Measurements from ENCODE around the gene DAP.

Gene DAP

DNA sequence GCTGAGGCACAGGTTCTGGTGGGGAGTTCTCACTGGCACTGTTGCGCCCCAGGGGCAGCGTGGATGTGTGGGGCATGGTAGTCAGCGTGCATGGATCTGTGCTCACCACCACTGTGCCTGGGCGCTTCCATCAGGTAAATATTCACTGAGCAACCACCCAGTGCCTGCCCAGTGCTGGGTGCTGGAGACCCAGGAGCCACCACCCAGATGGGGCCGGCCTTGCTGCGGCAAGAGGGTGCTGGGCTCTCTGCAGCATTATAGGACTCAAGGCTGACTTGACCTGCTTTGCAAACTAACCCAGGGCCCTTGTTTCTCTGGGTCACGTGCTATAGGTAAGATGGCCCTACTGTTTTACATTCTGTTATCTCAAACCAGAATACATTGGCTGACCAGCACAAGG is 60.5 kb downstream of the DAP start:
- no peaks in the 10 kb centered on the region for H3K9me3 ChIP-seq (ENCODE audit: insufficient read depth, low read length)
- 0 out of 2 replicates have a peak, but pooled peaks cover 6% of the 10 kb centered on the region for H3K79me2 ChIP-seq (ENCODE audit: insufficient read depth, low read length)
- H4K20me1 ChIP-seq (ENCODE audit: low read depth, low read length): no peaks in the 10 kb centered on the region; the same call in 1 of the 2 replicates
- peak overlapping the region; percentile 78 for H3K27ac ChIP-seq (ENCODE audit: low read depth, low read length)
- H3K27me3 ChIP-seq (ENCODE audit: low read length): no peaks in the 10 kb centered on the region
- H3K36me3 ChIP-seq (ENCODE audit: low read length): no peaks in the 10 kb centered on the region
- no peaks in the 10 kb centered on the region for H3K9me2 ChIP-seq (replicated peaks; ENCODE audit: insufficient read depth, low read length)
- TF ChIP-seq, protein P1, sequence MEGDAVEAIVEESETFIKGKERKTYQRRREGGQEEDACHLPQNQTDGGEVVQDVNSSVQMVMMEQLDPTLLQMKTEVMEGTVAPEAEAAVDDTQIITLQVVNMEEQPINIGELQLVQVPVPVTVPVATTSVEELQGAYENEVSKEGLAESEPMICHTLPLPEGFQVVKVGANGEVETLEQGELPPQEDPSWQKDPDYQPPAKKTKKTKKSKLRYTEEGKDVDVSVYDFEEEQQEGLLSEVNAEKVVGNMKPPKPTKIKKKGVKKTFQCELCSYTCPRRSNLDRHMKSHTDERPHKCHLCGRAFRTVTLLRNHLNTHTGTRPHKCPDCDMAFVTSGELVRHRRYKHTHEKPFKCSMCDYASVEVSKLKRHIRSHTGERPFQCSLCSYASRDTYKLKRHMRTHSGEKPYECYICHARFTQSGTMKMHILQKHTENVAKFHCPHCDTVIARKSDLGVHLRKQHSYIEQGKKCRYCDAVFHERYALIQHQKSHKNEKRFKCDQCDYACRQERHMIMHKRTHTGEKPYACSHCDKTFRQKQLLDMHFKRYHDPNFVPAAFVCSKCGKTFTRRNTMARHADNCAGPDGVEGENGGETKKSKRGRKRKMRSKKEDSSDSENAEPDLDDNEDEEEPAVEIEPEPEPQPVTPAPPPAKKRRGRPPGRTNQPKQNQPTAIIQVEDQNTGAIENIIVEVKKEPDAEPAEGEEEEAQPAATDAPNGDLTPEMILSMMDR (IDR thresholded peaks at IDR 0.05; ENCODE audit: insufficient read depth, low read length, poor library complexity, severe bottlenecking): no peak
- TF ChIP-seq EZH2phosphoT487 (conservative IDR thresholded peaks at IDR 0.05; ENCODE audit: low read length): no peak
- no peak overlapping the region for H2AFZ ChIP-seq (ENCODE audit: low read depth, low read length, severe bottlenecking)
- H3K4me3 ChIP-seq (ENCODE audit: insufficient read depth, low read length, poor library complexity, severe bottlenecking): peak overlapping the region; percentile 3
- peak overlapping the region; percentile 45 for H3K4me2 ChIP-seq (ENCODE audit: low read depth, low read length, poor library complexity, severe bottlenecking)
- H3F3A ChIP-seq (ENCODE audit: insufficient read depth): peaks cover 12% of the 10 kb centered on the region; the same call in 1 of the 2 replicates
- peak overlapping the region; percentile 20; the same call in 1 of the 2 replicates for H3K9ac ChIP-seq (ENCODE audit: low read length)

DNA sequence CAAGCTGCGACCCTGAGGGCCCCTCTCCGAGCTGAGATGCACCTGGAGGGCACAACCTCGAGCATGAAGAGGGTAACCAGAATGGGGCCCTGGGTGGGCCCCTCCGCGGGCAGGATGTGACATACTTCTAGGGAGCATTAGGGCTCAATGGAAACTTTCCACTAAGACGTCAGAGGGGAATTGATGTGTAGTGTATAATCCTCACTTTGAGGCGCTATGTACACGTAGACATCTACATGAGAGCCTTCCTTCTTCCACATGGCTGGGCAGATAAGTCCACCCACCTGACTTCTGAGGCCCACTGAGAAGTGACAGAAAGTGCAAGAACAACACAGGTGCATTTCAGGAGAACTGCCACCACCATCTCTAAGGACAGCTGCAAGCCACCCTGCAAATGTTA is 61.0 kb downstream of the DAP start:
- TF ChIP-seq, protein P1 (IDR thresholded peaks at IDR 0.05; ENCODE audit: insufficient read depth, low read length, poor library complexity, severe bottlenecking): no peak
- no peak for TF ChIP-seq EZH2phosphoT487 (conservative IDR thresholded peaks at IDR 0.05; ENCODE audit: low read length)
- H3K9ac ChIP-seq (ENCODE audit: low read length): peak overlapping the region; percentile 22; the same call in 1 of the 2 replicates
- H3K4me2 ChIP-seq (ENCODE audit: low read depth, low read length, poor library complexity, severe bottlenecking): peak overlapping the region; percentile 45
- no peaks in the 10 kb centered on the region for H3K9me3 ChIP-seq (ENCODE audit: insufficient read depth, low read length)
- H3K27me3 ChIP-seq (ENCODE audit: low read length): no peaks in the 10 kb centered on the region
- H3K9me2 ChIP-seq (replicated peaks; ENCODE audit: insufficient read depth, low read length): no peaks in the 10 kb centered on the region
- H3K36me3 ChIP-seq (ENCODE audit: low read length): no peaks in the 10 kb centered on the region
- H3F3A ChIP-seq (ENCODE audit: insufficient read depth): peaks cover 12% of the 10 kb centered on the region; the same call in 1 of the 2 replicates
- no peak overlapping the region for H2AFZ ChIP-seq (ENCODE audit: low read depth, low read length, severe bottlenecking)
- H3K79me2 ChIP-seq (ENCODE audit: insufficient read depth, low read length): 0 out of 2 replicates have a peak, but pooled peaks cover 6% of the 10 kb centered on the region
- no peak overlapping the region for H3K4me3 ChIP-seq (ENCODE audit: insufficient read depth, low read length, poor library complexity, severe bottlenecking)
- peak overlapping the region; percentile 78 for H3K27ac ChIP-seq (ENCODE audit: low read depth, low read length)
- no peaks in the 10 kb centered on the region; the same call in 1 of the 2 replicates for H4K20me1 ChIP-seq (ENCODE audit: low read depth, low read length)

DNA sequence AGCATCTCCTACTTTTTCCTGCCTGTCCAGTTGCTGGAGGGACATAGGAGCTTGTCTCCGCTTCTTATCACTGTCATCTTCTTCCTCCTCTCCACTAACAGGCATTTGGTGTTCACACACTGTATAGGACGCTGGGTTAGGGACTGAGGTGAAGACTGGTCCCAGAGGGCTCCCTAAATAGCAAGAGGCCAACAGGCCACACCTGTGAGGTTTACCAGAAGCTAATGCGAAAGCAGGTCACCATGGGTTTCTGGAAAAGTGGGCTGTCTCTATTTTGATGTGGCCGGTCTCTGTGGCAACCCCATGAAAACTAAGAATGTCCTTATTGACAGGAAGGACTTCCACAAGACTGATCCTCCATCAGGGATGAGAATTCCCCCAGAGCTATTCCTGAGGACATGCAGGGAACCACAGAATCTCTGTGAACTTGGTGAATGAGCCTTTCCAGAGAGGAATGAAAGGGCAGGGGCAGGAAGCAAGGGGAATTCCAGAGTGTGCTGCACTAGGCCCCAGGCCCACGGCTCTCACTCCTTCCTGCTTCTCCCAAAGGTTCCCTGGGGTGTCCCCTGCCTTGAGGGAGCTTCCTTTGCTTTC is 61.7 kb downstream of the DAP start:
- Histone ChIP-seq H3K4me2 (ENCODE audit: low read depth, low read length, poor library complexity, severe bottlenecking) (peak overlapping the region; percentile 45), H4K20me1 (ENCODE audit: low read depth, low read length) (no peaks in the 10 kb centered on the region; the same call in 1 of the 2 replicates), H3K4me3 (ENCODE audit: insufficient read depth, low read length, poor library complexity, severe bottlenecking) (no peak overlapping the region), H3K79me2 (ENCODE audit: insufficient read depth, low read length) (0 out of 2 replicates have a peak, but pooled peaks cover 6% of the 10 kb centered on the region), H3K9ac (ENCODE audit: low read length) (peak overlapping the region; percentile 22; the same call in 1 of the 2 replicates), H3K27ac (ENCODE audit: low read depth, low read length) (peak overlapping the region; percentile 78), H3K9me2 (replicated peaks; ENCODE audit: insufficient read depth, low read length) (no peaks in the 10 kb centered on the region), H3K27me3 (ENCODE audit: low read length) (no peaks in the 10 kb centered on the region), H3K9me3 (ENCODE audit: insufficient read depth, low read length) (no peaks in the 10 kb centered on the region), H3K36me3 (ENCODE audit: low read length) (no peaks in the 10 kb centered on the region), H3F3A (ENCODE audit: insufficient read depth) (peaks cover 12% of the 10 kb centered on the region; the same call in 1 of the 2 replicates), H2AFZ (ENCODE audit: low read depth, low read length, severe bottlenecking) (no peak overlapping the region)
- TF ChIP-seq, protein P1 (IDR thresholded peaks at IDR 0.05; ENCODE audit: insufficient read depth, low read length, poor library complexity, severe bottlenecking): no peak
- TF ChIP-seq EZH2phosphoT487 (conservative IDR thresholded peaks at IDR 0.05; ENCODE audit: low read length): no peak

Data from SU-DHL-6 (cell line).